IMR-90 (cell line): Measurements from ENCODE around the gene CHMP1A. TPM values are rescaled to one million over a fixed set of nuclear protein-coding genes. Genes with fewer than 3 reads are reported as not detected.

Experiments
- ATAC-seq: fragments of 200-7000 bp; cut with Tn5 transposase; 2 replicates; pipeline ENCODE4 v1.9.1; 2020; ENCODE audit warnings: low read depth, mild to moderate bottlenecking, moderate library complexity
- BruUV-seq: library from RNA; stranded (reverse); fragments of 400-500 nt; replicated peaks from 2 replicates; lab custom pipeline; 2021; lab: Mats Ljungman, UMichigan
- CTCF ChIA-PET: fragments of 300-600 bp; formaldehyde crosslinking; extraction: SDS; loops from one replicate; lab custom pipeline; 2021; ENCODE audit warnings: antibody characterized with exemption; lab: Yijun Ruan, JAX
- POLR2A ChIA-PET: fragments of 300-600 bp; sonication (Branson Sonifier 250); formaldehyde crosslinking; loops from one replicate; lab custom pipeline; 2022; ENCODE audit warnings: antibody characterized with exemption; ENCODE audit not compliant: unreplicated experiment; lab: Charles Lee
- DNase-seq: peaks from one replicate; pipeline ENCODE4 v3.0.0; 2013
- H2AFZ ChIP-seq: replicated peaks from 2 replicates; pipeline ENCODE3; 2013; ENCODE audit warnings: low read length, mild to moderate bottlenecking; ENCODE audit not compliant: poor library complexity
- H2AK5ac ChIP-seq: 2 replicates; pipeline ENCODE4 v1.6.1; 2013; ENCODE audit warnings: low read depth, low read length, inconsistent platforms
- H2AK9ac ChIP-seq: replicated peaks from 2 replicates; pipeline ENCODE3; 2013; ENCODE audit warnings: mild to moderate bottlenecking, low read depth, low read length, moderate library complexity; ENCODE audit not compliant: poor library complexity
- H2BK120ac ChIP-seq: 2 replicates; pipeline ENCODE4 v1.6.1; 2013; ENCODE audit warnings: low read depth, low read length, inconsistent platforms
- H2BK15ac ChIP-seq: 3 replicates; pipeline ENCODE4 v1.6.1; 2013; ENCODE audit warnings: low read depth, low read length, inconsistent platforms
- H2BK20ac ChIP-seq: 2 replicates; pipeline ENCODE4 v1.6.1; 2013; ENCODE audit warnings: low read depth, mild to moderate bottlenecking, inconsistent platforms, low read length, moderate library complexity
- H2BK5ac ChIP-seq: 2 replicates; pipeline ENCODE4 v1.6.1; 2013; ENCODE audit warnings: mild to moderate bottlenecking, low read depth, low read length, inconsistent platforms; ENCODE audit not compliant: poor library complexity, severe bottlenecking
- H3K14ac ChIP-seq: replicated peaks from 2 replicates; pipeline ENCODE4 v1.6.1; 2013; ENCODE audit warnings: low read depth, low read length, inconsistent platforms
- H3K18ac ChIP-seq: 2 replicates; pipeline ENCODE4 v1.6.1; 2013; ENCODE audit warnings: low read depth, low read length, control low read depth
- H3K23ac ChIP-seq: 2 replicates; pipeline ENCODE4 v1.6.1; 2013; ENCODE audit warnings: low read depth, low read length, inconsistent platforms
- H3K27ac ChIP-seq: 2 replicates; pipeline ENCODE4 v1.5.1; 2013; ENCODE audit warnings: mild to moderate bottlenecking, control low read depth, low read length; ENCODE audit not compliant: insufficient read depth
- H3K27me3 ChIP-seq: 2 replicates; pipeline ENCODE4 v1.6.1; 2013; ENCODE audit warnings: low read length; ENCODE audit not compliant: control insufficient read depth, insufficient read depth
- H3K36me3 ChIP-seq: 2 replicates; pipeline ENCODE4 v1.6.1; 2013; ENCODE audit warnings: low read length, mixed read lengths; ENCODE audit not compliant: control insufficient read depth, insufficient read depth
- H3K4ac ChIP-seq: 2 replicates; pipeline ENCODE4 v1.6.1; 2013; ENCODE audit warnings: low read depth, low read length, inconsistent platforms
- H3K4me1 ChIP-seq: 2 replicates; pipeline ENCODE4 v1.6.1; 2013; ENCODE audit warnings: low read length, mixed read lengths; ENCODE audit not compliant: control insufficient read depth, insufficient read depth
- H3K4me2 ChIP-seq: 2 replicates; pipeline ENCODE4 v1.6.1; 2013; ENCODE audit warnings: low read depth, mild to moderate bottlenecking, control low read depth, low read length, moderate library complexity
- H3K4me3 ChIP-seq: 2 replicates; pipeline ENCODE4 v1.5.1; 2013; ENCODE audit warnings: low read depth, mild to moderate bottlenecking, control low read depth, low read length, moderate library complexity; ENCODE audit not compliant: insufficient read depth
- H3K56ac ChIP-seq: 2 replicates; pipeline ENCODE4 v1.6.1; 2013; ENCODE audit warnings: low read length, inconsistent platforms; ENCODE audit not compliant: insufficient read depth; ENCODE audit errors: extremely low read depth
- H3K79me1 ChIP-seq, 2 experiments: 2 replicates each; pipeline ENCODE4 v1.6.1; 2013; ENCODE audit warnings: low read length in 2 of 2, inconsistent platforms in 1 of 2, low read depth in 1 of 2
- H3K9ac ChIP-seq: 2 replicates; pipeline ENCODE4 v1.6.1; 2013; ENCODE audit warnings: low read depth, low read length, control low read depth
- H3K9me1 ChIP-seq: 2 replicates; pipeline ENCODE4 v1.6.1; 2013; ENCODE audit warnings: low read length, inconsistent platforms; ENCODE audit not compliant: insufficient read depth
- H3K9me3 ChIP-seq: 2 replicates; pipeline ENCODE4 v1.6.1; 2013; ENCODE audit warnings: low read length; ENCODE audit not compliant: control insufficient read depth, insufficient read depth
- H4K20me1 ChIP-seq: 2 replicates; pipeline ENCODE4 v1.6.1; 2013; ENCODE audit warnings: low read length, inconsistent platforms; ENCODE audit not compliant: insufficient read depth
- H4K5ac ChIP-seq: 2 replicates; pipeline ENCODE4 v1.6.1; 2013; ENCODE audit warnings: mild to moderate bottlenecking, low read depth, low read length, control low read depth
- H4K8ac ChIP-seq, 2 experiments: 2 replicates each; pipeline ENCODE4 v1.6.1; 2013; ENCODE audit warnings: low read depth in 2 of 2, low read length in 2 of 2, control low read depth in 1 of 2, inconsistent platforms in 1 of 2
- H4K91ac ChIP-seq: 2 replicates; pipeline ENCODE4 v1.6.1; 2013; ENCODE audit warnings: low read depth, low read length, inconsistent platforms; ENCODE audit not compliant: insufficient read depth
- BHLHE40 ChIP-seq: fragments of 150-350 bp; IDR thresholded peaks from 2 replicates; pipeline ENCODE4 v1.6.1; 2016; ENCODE audit warnings: mild to moderate bottlenecking, low read depth, low read length
- CEBPB ChIP-seq: IDR thresholded peaks from 2 replicates; pipeline ENCODE4 v1.6.1; 2012; ENCODE audit warnings: low read depth, low read length, improper control_type of control experiment
- CHD1 ChIP-seq: IDR thresholded peaks from 2 replicates; pipeline ENCODE4 v1.6.1; 2012; ENCODE audit warnings: low read depth, low read length, improper control_type of control experiment
- CTCF ChIP-seq: conservative IDR thresholded peaks from 2 replicates; pipeline ENCODE4 v1.5.1; 2012; ENCODE audit warnings: mild to moderate bottlenecking, low read depth, low read length, improper control_type of control experiment
- FOS ChIP-seq: fragments of 150-350 bp; IDR thresholded peaks from 2 replicates; pipeline ENCODE4 v1.6.1; 2016; ENCODE audit warnings: low read depth, low read length
- MAFK ChIP-seq: IDR thresholded peaks from 2 replicates; pipeline ENCODE4 v1.6.1; 2012; ENCODE audit warnings: low read depth, low read length, improper control_type of control experiment
- MAZ ChIP-seq: IDR thresholded peaks from 2 replicates; pipeline ENCODE4 v1.6.1; 2012; ENCODE audit warnings: low read depth, mild to moderate bottlenecking, low read length, improper control_type of control experiment, moderate library complexity, borderline replicate concordance
- MXI1 ChIP-seq: IDR thresholded peaks from 2 replicates; pipeline ENCODE4 v1.6.1; 2012; ENCODE audit warnings: low read depth, mild to moderate bottlenecking, low read length, moderate library complexity, borderline replicate concordance
- NFE2L2 ChIP-seq: fragments of 150-350 bp; IDR thresholded peaks from 2 replicates; pipeline ENCODE4 v1.6.1; 2016; ENCODE audit warnings: low read depth, mild to moderate bottlenecking, low read length
- POLR2A ChIP-seq: IDR thresholded peaks from 2 replicates; pipeline ENCODE4 v1.6.1; 2012; ENCODE audit warnings: mild to moderate bottlenecking, low read depth, low read length
- RAD21 ChIP-seq: IDR thresholded peaks from 2 replicates; pipeline ENCODE4 v1.6.1; 2012; ENCODE audit warnings: low read length, improper control_type of control experiment
- RCOR1 ChIP-seq: IDR thresholded peaks from 2 replicates; pipeline ENCODE4 v1.6.1; 2012; ENCODE audit warnings: mild to moderate bottlenecking, low read length, improper control_type of control experiment; ENCODE audit not compliant: insufficient replicate concordance
- RFX5 ChIP-seq: IDR thresholded peaks from 2 replicates; pipeline ENCODE4 v1.8.0; 2012; ENCODE audit warnings: low read depth, mild to moderate bottlenecking, low read length, moderate library complexity
- WGBS, 2 experiments: methylation state at CpG; one replicate each; pipeline versions ENCODE4 v1.1.5 to v1.1.7; 2013; ENCODE audit warnings: missing lambda C conversion rate in 2 of 2; ENCODE audit not compliant: insufficient read length in 1 of 2; ENCODE audit errors: extremely low coverage in 2 of 2; 5-methylcytosine and 5-hydroxymethylcytosine counted together
- dilution Hi-C: fragments of 300-500 bp; cut with HindIII; formaldehyde crosslinking; loops from one replicate; pipeline ENCODE4 v1.14.3; 2018; ENCODE audit warnings: low sequenced_read_pairs; ENCODE audit not compliant: unreplicated experiment
- in situ Hi-C: fragments of 300-500 bp; cut with MboI; formaldehyde crosslinking; loops from 3 replicates; pipeline ENCODE4 v1.14.3; 2019; ENCODE audit warnings: low sequenced_read_pairs, inconsistent platforms, mixed read lengths
- intact Hi-C: fragments of 100-400 bp; cut with micrococcal nuclease; formaldehyde crosslinking; loops from 2 replicates; pipeline ENCODE4 v1.10.0; 2022
- polyA plus RNA-seq, 3 experiments: library from polyadenylated mRNA; depleted of rRNA; stranded (reverse); fragments of >200 nt; gene quantifications; 2 replicates each; pipeline ENCODE4 v1.2.3, GENCODE V29; 2012; ENCODE audit warnings: low replicate concordance in 1 of 3
- total RNA-seq: library from RNA; depleted of rRNA; stranded (reverse); fragments of >200 nt; gene quantifications from 2 replicates; pipeline ENCODE4 v1.2.3, GENCODE V29; 2012
- TF ChIP-seq, protein P1 (sequence below): fragments of 150-350 bp; IDR thresholded peaks from 2 replicates; pipeline ENCODE4 v1.6.1; 2017; ENCODE audit warnings: mild to moderate bottlenecking, antibody characterized with exemption, low read length, low read depth
- TF ChIP-seq, protein P2 (sequence below): fragments of 150-350 bp; IDR thresholded peaks from 2 replicates; pipeline ENCODE4 v1.6.1; 2016; ENCODE audit warnings: low read depth, mild to moderate bottlenecking, low read length, moderate library complexity, borderline replicate concordance

The CHMP1A gene
- total and polyA plus RNA-seq, 2 of the 4 experiments (the other 2 are of a cell fraction): 97.3 to 99.8 TPM

- Histone ChIP-seq H3K9ac (no peak overlapping the region), H2BK20ac (no peak overlapping the region), H2BK120ac (no peak overlapping the region), H3K18ac (no peak overlapping the region), H4K20me1 (peaks cover 15% of the 10 kb centered on the region), H3K27ac (no peak overlapping the region), H3K4me1 (peaks cover 12% of the 10 kb centered on the region), H3K9me3 (no peaks in the 10 kb centered on the region), H3K56ac (no peak overlapping the region), H3K14ac (no peak overlapping the region), H3K79me1 (no peaks in the 10 kb centered on the region), H3K23ac (no peak overlapping the region), H2AK5ac (no peak overlapping the region), H3K27me3 (peaks cover 4% of the 10 kb centered on the region; the same call in 1 of the 2 replicates), H3K4me2 (no peak overlapping the region), H2BK15ac (no peak overlapping the region), H2AFZ (no peak overlapping the region), H4K8ac (no peak overlapping the region), H2BK5ac (no peak overlapping the region), H3K9me1 (peaks cover 8% of the 10 kb centered on the region), H3K4me3 (no peak overlapping the region), H3K4ac (no peak overlapping the region), H4K91ac (no peak overlapping the region), H4K5ac (no peak overlapping the region), H3K36me3 (no peaks in the 10 kb centered on the region), H2AK9ac (no peak overlapping the region)
- intact Hi-C loops: no loop called here
- dilution Hi-C loops: no loop called here
- ChIA-PET POLR2A (no interaction called here), CTCF (no interaction called here)
- in situ Hi-C loops: no loop called here
- TF ChIP-seq MXI1: no peak
- TF ChIP-seq CTCF: no peak
- no peak for TF ChIP-seq MAZ
- TF ChIP-seq, protein P1, sequence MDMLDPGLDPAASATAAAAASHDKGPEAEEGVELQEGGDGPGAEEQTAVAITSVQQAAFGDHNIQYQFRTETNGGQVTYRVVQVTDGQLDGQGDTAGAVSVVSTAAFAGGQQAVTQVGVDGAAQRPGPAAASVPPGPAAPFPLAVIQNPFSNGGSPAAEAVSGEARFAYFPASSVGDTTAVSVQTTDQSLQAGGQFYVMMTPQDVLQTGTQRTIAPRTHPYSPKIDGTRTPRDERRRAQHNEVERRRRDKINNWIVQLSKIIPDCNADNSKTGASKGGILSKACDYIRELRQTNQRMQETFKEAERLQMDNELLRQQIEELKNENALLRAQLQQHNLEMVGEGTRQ: no peak
- TF ChIP-seq CEBPB: no peak
- TF ChIP-seq, protein P2, sequence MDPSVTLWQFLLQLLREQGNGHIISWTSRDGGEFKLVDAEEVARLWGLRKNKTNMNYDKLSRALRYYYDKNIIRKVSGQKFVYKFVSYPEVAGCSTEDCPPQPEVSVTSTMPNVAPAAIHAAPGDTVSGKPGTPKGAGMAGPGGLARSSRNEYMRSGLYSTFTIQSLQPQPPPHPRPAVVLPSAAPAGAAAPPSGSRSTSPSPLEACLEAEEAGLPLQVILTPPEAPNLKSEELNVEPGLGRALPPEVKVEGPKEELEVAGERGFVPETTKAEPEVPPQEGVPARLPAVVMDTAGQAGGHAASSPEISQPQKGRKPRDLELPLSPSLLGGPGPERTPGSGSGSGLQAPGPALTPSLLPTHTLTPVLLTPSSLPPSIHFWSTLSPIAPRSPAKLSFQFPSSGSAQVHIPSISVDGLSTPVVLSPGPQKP: no peak
- TF ChIP-seq RAD21: no peak
- TF ChIP-seq POLR2A: no peak
- no peak for TF ChIP-seq RCOR1
- TF ChIP-seq RFX5: no peak
- no peak for TF ChIP-seq MAFK
- TF ChIP-seq CHD1: no peak
- TF ChIP-seq BHLHE40: no peak
- no peak for TF ChIP-seq NFE2L2
- TF ChIP-seq FOS: no peak
- DNase-seq (no peak), ATAC-seq (no peak)
- no CpG with 5 or more reads among the region's 9 CpGs for WGBS, 2 experiments
- no TSS peak for BruUV-seq
These were observed 51.5 kb downstream of the CHMP1A start for GRCh38 chr16:89606006-89606405.
